ENCODE measurements around the gene PTPRG.

PTPRG gene

GRCh38 chr3:61863579-61863978 lies 302.2 kb downstream of the PTPRG start:
- no peak for DNase-seq (ENCODE audit: low read depth, low spot score)

DNA sequence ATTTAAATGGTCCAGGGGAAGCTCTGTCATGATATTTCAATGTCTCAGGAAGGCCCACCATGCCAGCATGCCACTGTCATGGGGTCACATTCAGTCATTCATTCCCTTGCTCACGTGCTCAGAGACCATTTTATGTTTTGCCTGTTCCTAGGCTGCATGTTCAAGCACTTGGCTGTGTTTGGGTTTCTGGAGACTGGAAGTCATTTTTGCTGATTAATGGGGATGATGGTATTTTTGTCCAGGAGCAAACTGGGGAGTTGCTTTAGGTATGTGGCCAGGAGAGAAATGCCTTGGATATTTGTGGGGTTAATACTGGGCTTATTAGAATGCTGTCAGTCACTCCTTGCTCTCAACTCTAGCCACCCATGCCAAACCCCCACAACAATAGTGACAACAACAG lies 303.5 kb downstream of the PTPRG start:
- no peak for DNase-seq (ENCODE audit: low read depth, low spot score)

- DNase-seq (ENCODE audit: low read depth, low spot score), result no peak
Observed at GRCh38 chr3:61865466-61866152, 304.2 kb downstream of the PTPRG start.

DNA sequence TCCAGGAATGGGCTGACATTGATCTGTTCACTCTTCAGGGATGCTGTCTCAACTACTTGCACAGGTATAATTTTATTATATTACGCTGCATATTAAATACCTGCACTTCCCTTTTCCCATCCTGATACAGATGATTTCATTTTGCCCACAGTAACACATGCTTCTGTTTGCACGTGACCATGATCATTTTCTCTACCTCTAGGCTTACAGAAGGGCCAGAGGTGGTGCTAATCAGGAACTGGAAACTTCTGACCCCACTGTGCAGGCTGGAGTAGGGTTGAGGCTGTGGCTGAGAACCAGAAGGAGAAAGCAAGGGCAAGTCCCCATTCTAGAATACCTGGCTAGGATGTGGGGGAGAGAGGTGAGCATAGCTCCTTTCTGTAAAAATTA lies 304.8 kb downstream of the PTPRG start:
- no peak for DNase-seq (ENCODE audit: low read depth, low spot score)

DNA sequence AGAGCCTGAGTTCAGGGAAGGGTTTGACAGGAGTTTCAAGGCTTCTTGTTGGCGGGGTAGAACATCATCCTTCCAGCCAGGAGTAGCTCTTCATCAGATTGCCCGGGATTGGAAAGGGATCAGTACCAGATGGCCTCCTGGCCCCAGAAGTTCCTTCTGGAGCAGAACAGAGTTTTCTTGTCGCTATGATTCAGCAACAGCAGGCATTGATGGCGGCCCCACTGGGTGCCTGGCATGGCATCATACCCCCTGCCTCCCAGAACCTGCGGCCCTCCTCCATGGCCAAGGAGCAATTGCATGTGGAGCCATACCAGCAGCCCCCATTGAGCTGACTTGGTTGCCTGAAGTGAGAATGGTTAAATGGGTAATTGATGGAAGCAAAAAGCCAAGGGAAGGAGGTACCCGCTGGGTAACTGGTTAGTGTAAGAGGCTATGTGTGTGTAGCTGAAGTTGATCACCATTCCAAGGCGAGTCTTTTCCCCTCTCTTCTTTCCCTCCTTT lies 305.6 kb downstream of the PTPRG start:
- no peak for DNase-seq (ENCODE audit: low read depth, low spot score)

GRCh38 chr3:61868499-61868898 lies 307.1 kb downstream of the PTPRG start:
- no peak for DNase-seq (ENCODE audit: low read depth, low spot score)

- no peak for DNase-seq (ENCODE audit: low read depth, low spot score)
Observed at GRCh38 chr3:61869371-61869770, 308.0 kb downstream of the PTPRG start.

GRCh38 chr3:61871644-61872043 lies 310.3 kb downstream of the PTPRG start:
- DNase-seq (ENCODE audit: low read depth, low spot score), result no peak

- DNase-seq (ENCODE audit: low read depth, low spot score), result no peak
Observed at GRCh38 chr3:61872077-61872706, 310.8 kb downstream of the PTPRG start.

DNA sequence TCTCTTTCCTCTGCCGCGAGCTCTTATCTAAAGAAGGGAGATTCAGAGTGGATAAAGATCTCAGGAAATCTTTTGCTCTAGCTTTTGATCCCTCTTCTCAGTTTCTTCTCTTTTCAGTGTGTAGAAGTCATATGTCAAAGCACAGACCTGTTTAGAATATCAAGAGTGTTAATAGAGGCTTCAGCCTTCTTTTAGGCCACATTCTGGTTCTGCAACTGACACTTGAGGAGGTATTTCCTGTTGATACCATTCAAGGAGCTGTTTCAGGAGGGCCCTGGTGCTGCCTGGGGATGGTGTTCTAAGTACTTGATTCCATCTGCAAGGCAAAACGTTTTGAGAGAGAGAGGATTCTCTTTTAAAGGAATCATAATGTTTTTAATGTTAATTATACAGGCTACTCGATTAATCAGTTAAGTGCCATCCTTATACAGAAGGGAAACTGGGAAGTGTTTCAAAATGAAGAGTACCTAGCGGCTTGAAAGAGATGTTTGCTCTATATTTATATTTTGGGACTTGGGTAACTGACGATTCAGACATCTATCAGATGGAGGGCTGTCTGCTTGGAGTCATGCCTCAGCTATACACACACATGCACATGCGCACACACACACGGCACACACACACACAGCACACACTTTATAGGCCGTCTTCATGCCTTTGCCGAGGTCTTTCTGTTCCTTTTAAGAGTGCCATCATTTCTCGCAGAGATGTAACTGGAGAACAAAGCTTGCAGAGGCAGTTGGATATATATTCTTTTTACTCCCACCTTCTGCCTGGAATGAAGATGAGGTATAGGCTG lies 313.9 kb downstream of the PTPRG start:
- DNase-seq (ENCODE audit: low read depth, low spot score), result peak; percentile 54

GRCh38 chr3:61875976-61876671 lies 314.8 kb downstream of the PTPRG start:
- no peak for DNase-seq (ENCODE audit: low read depth, low spot score)

DNA sequence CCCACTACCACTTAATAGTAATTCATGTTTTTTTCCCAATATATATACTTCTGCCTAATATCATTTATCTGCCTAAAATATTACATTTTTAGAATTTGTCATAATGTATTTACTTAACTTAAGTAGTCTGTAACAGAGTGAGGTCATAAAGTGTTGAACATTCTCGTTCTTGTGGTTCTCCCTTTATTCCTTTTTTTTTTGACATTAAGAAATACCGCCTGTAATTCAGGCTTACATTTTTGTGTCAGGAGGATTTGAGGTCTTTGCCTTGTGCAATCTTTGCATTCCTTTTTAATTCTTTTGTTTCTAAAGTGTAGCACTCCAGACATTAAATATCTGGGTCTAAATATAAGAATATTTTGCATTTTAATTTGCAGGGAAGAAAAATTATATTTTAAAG lies 315.4 kb downstream of the PTPRG start:
- no peak for DNase-seq (ENCODE audit: low read depth, low spot score)

GRCh38 chr3:61877359-61878138 lies 316.2 kb downstream of the PTPRG start:
- no peak for DNase-seq (ENCODE audit: low read depth, low spot score)

GRCh38 chr3:61882253-61882652 lies 320.9 kb downstream of the PTPRG start:
- DNase-seq (ENCODE audit: low read depth, low spot score), result no peak

- DNase-seq (ENCODE audit: low read depth, low spot score), result no peak
Observed at GRCh38 chr3:61884794-61885193, 323.4 kb downstream of the PTPRG start.

DNA sequence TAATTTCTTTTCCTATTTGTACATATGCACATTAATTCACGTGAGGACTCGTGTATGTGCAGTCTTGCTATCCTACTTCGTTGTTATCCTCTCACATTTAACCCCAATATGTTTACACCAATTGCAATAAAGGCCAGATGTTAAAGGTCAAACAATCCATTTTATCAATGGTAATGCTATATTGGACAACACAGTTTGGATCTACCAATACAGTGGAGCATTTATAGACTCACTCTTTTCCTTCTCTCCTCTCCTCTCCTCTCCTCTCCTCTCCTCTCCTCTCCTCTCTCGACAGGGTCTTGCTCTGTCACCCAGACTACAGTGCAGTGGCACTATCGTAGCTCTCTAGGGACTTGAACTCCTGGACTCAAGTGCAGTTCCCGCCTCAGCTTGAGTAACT lies 324.0 kb downstream of the PTPRG start:
- no peak for DNase-seq (ENCODE audit: low read depth, low spot score)

DNA sequence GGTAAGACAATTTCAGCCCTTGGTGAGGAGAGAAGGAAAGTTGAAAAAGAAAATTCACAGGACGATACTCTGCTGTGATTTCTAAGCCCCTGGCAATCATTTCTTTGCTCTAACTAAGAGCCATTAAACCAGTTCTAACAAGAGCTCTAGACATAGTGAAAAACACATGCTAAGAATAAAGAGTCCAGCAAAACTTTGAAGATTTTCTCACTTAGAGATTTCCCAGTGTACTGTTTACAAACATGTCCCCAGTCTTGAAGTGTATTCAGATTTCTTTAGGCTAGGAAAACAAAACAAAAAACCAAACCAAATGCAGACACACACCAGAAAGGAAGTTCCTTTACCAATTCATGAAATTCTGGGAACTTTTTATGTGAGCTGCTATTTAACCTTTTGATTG lies 325.8 kb downstream of the PTPRG start:
- no peak for DNase-seq (ENCODE audit: low read depth, low spot score)

DNA sequence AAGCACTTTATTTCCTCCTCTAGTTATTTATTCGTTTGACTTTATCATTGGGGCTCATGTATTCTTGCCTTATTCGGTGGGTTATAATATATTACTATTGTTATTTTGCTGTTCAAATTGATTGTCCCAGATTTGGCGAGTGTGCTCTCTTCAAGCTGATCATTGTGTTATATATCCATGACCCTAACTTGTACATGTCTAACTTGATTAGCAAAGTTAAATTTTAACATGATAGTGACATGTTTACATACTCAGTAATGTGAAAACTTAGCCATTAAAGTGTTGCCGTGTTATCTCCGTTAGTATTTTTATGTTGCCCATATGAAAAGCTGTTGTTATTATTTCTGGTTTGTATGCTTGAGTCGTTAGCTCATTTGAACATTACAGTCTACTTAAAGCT lies 327.9 kb downstream of the PTPRG start:
- no peak for DNase-seq (ENCODE audit: low read depth, low spot score)

DNA sequence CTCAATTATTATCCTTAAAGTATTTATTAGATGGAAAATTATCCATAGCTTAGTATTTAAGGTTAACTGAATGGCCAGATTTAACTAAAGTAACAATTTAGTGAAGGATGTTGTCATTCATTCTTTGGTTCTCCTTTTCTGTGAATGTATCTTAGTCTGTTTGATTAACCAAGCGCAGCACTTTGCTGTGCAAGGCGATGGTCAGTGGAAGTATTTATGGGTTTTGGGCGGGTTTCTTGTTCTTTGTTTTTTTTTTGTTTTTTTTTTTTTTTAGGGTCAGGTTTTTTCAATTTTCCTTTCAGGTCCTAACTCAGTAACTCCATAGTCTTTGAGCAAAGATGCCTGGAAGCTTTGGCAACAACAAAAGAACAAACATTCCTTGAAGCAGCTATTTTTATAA lies 328.8 kb downstream of the PTPRG start:
- DNase-seq (ENCODE audit: low read depth, low spot score), result no peak

- no peak for DNase-seq (ENCODE audit: low read depth, low spot score)
Observed at GRCh38 chr3:61890586-61890985, 329.2 kb downstream of the PTPRG start.

DNA sequence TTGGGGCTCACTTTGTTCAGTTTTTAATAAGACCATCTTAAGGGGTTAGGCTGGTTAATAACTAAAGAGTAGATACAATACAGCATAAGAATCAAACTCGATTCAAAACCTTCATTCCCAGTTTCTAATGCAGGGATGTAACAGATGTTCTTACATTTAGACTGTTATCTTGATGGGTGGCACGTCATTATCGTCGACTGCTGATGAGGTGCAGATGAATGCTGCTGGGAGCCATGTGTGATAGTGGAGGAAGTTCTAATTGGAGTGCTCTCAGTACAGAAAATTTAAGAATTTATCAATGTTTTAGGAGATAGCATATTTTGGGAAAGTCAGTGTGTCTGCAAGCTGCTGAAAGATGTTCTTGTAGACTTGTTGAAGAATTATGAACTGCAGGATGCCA lies 331.5 kb downstream of the PTPRG start:
- DNase-seq (ENCODE audit: low read depth, low spot score), result no peak
